ENCODE results near the gene C1orf116. TPM values are rescaled to one million over a fixed set of nuclear protein-coding genes. Genes with fewer than 3 reads are reported as not detected.

Gene C1orf116
- total and polyA plus RNA-seq, 5 experiments from 2014 or later, result 0.14 to 0.16 TPM; not detected in 3

DNA sequence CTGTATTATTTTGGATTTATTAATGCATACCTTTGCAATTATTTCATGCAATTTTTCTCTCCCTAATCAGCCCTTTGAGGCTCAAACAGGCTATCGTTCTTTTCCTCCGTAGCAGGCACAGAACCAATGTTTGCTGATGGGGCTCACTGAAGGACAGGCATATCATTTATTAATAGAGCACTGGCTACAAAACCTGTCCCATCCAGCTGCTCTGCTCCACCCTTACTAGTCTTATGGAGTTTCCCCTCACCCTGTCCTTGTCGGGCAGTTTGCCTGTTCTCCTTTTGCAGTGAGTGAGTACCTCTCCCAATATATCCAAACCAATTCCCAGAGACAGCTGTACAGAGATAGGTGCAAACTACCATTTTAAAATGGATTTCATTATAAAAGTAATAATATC is 45.7 kb downstream of the C1orf116 start:
- Mint-ChIP-seq H3K9me3 (no peaks in the 10 kb centered on the region), H3K4me3 (no peak overlapping the region), H3K27me3 (peaks cover 4 to 47% (median 19%) of the 10 kb centered on the region in 5 donors), H3K27ac (no peak overlapping the region), H3K4me1 (no peaks in the 10 kb centered on the region), H3K36me3 (no peaks in the 10 kb centered on the region)
- POLR2A ChIA-PET, result interaction anchor here (0.6 kb wide), 1 partner anchor 22 kb away, joined by 3 read pairs; no protein-coding TSS in a partner anchor
- DNase-seq (no peak), ATAC-seq (no peak)

- Mint-ChIP-seq H3K9me3 (no peaks in the 10 kb centered on the region), H3K4me1 (no peaks in the 10 kb centered on the region), H3K4me3 (no peak overlapping the region), H3K27ac (peak overlapping the region in 1 of 10 donors; percentile 35), H3K36me3 (no peaks in the 10 kb centered on the region), H3K27me3 (peaks cover 2 to 42% (median 18%) of the 10 kb centered on the region in 5 donors)
- ATAC-seq (no peak), DNase-seq (no peak)
- POLR2A ChIA-PET, result interaction anchor here (0.6 kb wide), 1 partner anchor 21 kb away, joined by 3 read pairs; no protein-coding TSS in a partner anchor
Measured at GRCh38 chr1:206986402-206986801, 46.2 kb downstream of the C1orf116 start.

GRCh38 chr1:206985162-206985749 is 47.3 kb downstream of the C1orf116 start:
- POLR2A ChIA-PET, result no interaction called here
- ATAC-seq, result no peak
- no peak overlapping the region for H3K4me3 Mint-ChIP-seq
- DNase-seq, result no peak
- H3K4me1 Mint-ChIP-seq, result no peaks in the 10 kb centered on the region
- H3K36me3 Mint-ChIP-seq, result no peaks in the 10 kb centered on the region
- peaks cover 2 to 38% (median 15%) of the 10 kb centered on the region in 5 donors for H3K27me3 Mint-ChIP-seq
- H3K27ac Mint-ChIP-seq, result no peak overlapping the region
- no peaks in the 10 kb centered on the region for H3K9me3 Mint-ChIP-seq

GRCh38 chr1:206982216-206982615 is 50.3 kb downstream of the C1orf116 start:
- DNase-seq (peak; percentile 23 to 81 (median 60)), ATAC-seq (peak; percentile 76 to 94)
- Mint-ChIP-seq H3K4me1 (no peaks in the 10 kb centered on the region), H3K36me3 (no peaks in the 10 kb centered on the region), H3K27ac (no peak overlapping the region), H3K27me3 (peaks cover 0 to 33% (median 13%) of the 10 kb centered on the region in 5 donors), H3K4me3 (no peak overlapping the region), H3K9me3 (no peaks in the 10 kb centered on the region)
- POLR2A ChIA-PET, result interaction anchor here (0.7 to 1.9 kb wide), 5 partner anchors 10 to 256 kb away, joined by 3 to 7 read pairs (median 4); partner anchors contain the start of gene PFKFB2

- no peak for ATAC-seq
- no peak for DNase-seq
- H3K27ac Mint-ChIP-seq, result peak overlapping the region in 1 of 10 donors; percentile 63
- peaks cover 0 to 12% (median 6%) of the 10 kb centered on the region in 5 donors for H3K27me3 Mint-ChIP-seq
- no peaks in the 10 kb centered on the region for H3K9me3 Mint-ChIP-seq
- no peak overlapping the region for H3K4me3 Mint-ChIP-seq
- no peaks in the 10 kb centered on the region for H3K36me3 Mint-ChIP-seq
- POLR2A ChIA-PET, result interaction anchor here (1.5 kb wide), 1 partner anchor 64 kb away, joined by 5 read pairs; no protein-coding TSS in a partner anchor
- no peaks in the 10 kb centered on the region for H3K4me1 Mint-ChIP-seq
Measured at GRCh38 chr1:206979379-206980043, 53.0 kb downstream of the C1orf116 start.

- no peak overlapping the region for H3K4me3 Mint-ChIP-seq
- H3K36me3 Mint-ChIP-seq, result no peaks in the 10 kb centered on the region
- no peaks in the 10 kb centered on the region for H3K4me1 Mint-ChIP-seq
- DNase-seq (no peak), ATAC-seq (no peak)
- no peaks in the 10 kb centered on the region for H3K9me3 Mint-ChIP-seq
- POLR2A ChIA-PET, result no interaction called here
- peaks cover 0 to 3% (median 2%) of the 10 kb centered on the region in 5 donors for H3K27me3 Mint-ChIP-seq
- no peak overlapping the region for H3K27ac Mint-ChIP-seq
Measured at GRCh38 chr1:206978259-206978658, 54.3 kb downstream of the C1orf116 start.

DNA sequence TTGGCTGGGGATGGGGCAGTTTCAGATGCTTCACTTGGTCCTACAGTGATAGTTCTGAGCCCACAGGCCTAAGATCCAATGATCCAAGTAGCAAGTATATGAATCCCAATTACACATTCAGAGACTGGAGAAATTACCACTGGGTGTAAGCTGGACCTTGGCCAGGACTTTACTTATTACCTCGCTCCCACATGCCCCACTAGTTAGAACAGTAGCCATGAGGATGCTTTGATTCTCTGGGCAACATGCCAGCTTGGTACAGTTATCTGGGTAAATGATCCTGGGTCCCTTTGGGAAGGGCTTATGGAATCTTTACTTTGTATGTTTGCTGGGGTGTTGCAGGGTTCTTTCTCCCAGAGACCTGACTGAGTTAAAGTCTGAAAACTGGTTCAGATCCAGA is 57.2 kb downstream of the C1orf116 start:
- H3K4me1 Mint-ChIP-seq, result no peaks in the 10 kb centered on the region
- POLR2A ChIA-PET, result interaction anchor here (0.5 kb wide), 1 partner anchor 61 kb away, joined by 3 read pairs; no protein-coding TSS in a partner anchor

DNA sequence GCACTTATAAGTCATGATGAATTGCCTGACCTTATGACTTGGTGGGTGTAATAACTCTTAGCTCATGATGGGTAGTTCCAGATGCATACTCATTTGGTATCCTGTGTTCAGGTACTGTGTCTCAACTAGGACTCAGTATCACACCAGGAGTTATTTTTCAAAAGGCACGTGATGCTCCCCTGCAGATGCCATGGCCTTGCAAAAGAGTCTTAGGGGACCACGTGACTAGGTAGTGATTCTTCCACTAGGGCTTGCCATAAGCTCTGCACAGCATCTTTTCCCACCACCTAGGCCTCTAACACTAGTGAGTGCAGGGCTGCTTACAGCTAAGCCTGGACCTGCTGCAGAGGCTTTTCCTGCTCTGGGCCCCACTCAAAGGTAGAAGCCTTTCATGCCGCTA is 58.4 kb downstream of the C1orf116 start:
- no peak for ATAC-seq
- Mint-ChIP-seq H3K4me1 (no peaks in the 10 kb centered on the region), H3K9me3 (no peaks in the 10 kb centered on the region), H3K27me3 (peaks cover 0 to 8% (median 3%) of the 10 kb centered on the region in 5 donors), H3K36me3 (no peaks in the 10 kb centered on the region), H3K27ac (no peak overlapping the region), H3K4me3 (no peak overlapping the region)
- no peak for DNase-seq
- POLR2A ChIA-PET, result interaction anchor here (1.0 kb wide), 1 partner anchor 53 kb away, joined by 3 read pairs; no protein-coding TSS in a partner anchor

More for the DNA sequence above, 57.2 kb downstream of the C1orf116 start:
- H3K4me3 Mint-ChIP-seq, result no peak overlapping the region
- H3K36me3 Mint-ChIP-seq, result no peaks in the 10 kb centered on the region
- H3K27me3 Mint-ChIP-seq, result peaks cover 0 to 8% (median 2%) of the 10 kb centered on the region in 5 donors
- DNase-seq (no peak), ATAC-seq (no peak)
- H3K9me3 Mint-ChIP-seq, result no peaks in the 10 kb centered on the region
- H3K27ac Mint-ChIP-seq, result no peak overlapping the region

DNA sequence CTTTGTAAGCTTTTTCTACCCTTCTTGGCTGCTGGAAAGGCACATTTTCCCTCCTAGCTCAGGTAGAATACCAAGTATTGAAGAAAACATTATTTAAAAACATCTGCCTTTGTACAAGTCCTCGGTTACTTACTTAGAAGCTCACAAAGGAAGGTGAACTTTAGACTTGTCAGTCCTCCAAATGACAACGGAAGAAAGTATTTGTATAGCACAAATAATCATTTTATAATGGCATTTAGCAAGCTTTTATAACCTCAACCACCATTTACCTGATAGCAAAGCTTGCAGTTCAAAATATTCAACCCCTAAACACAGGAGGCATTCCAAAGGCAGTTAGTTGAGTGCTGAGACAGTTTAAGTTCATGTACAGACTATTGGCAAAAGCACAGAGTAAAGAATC is 59.8 kb downstream of the C1orf116 start:
- Mint-ChIP-seq H3K9me3 (no peaks in the 10 kb centered on the region), H3K4me1 (peaks cover 3 to 9% (median 7%) of the 10 kb centered on the region in 4 donors), H3K4me3 (no peak overlapping the region), H3K27ac (no peak overlapping the region), H3K36me3 (no peaks in the 10 kb centered on the region), H3K27me3 (peaks cover 0 to 8% (median 4%) of the 10 kb centered on the region in 5 donors)
- POLR2A ChIA-PET, result interaction anchor here (1.4 kb wide), 1 partner anchor 9 kb away, joined by 5 read pairs; no protein-coding TSS in a partner anchor
- ATAC-seq, result no peak
- DNase-seq, result no peak

DNA sequence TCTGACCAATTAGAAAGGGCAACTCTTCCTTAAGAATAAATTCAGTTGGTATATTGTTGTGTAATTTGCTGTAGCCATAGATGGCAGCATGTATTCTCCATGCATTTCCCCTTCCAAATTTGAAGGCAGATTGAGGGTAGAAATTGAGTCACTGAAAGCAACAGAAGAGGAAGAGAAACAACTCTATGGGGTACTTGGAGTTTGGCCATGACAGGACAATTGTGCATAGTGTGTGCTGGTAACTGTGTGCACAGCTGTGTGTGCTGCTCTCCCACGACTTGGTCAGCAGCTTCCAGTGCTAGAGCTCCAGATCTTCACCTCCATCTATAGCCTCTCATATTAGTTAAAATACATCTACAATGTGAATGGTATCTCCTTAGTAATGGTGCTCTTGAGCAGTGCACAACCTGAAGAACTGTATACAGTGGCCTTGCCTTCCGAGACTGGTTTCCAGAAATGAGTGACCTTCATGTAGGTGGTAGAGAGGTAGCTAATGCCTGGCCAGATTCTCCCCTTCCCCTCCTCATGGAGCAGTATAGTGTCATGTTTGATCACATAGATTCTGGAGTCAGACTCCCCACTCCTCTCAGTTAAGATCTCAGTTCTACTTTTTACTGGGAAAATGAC is 61.4 kb downstream of the C1orf116 start:
- no peak for ATAC-seq
- H3K27me3 Mint-ChIP-seq, result peaks cover 0 to 8% (median 4%) of the 10 kb centered on the region in 5 donors
- H3K4me1 Mint-ChIP-seq, result peaks cover 9 to 21% (median 17%) of the 10 kb centered on the region in 4 donors
- no peaks in the 10 kb centered on the region for H3K36me3 Mint-ChIP-seq
- H3K27ac Mint-ChIP-seq, result no peak overlapping the region
- no peak for DNase-seq
- H3K9me3 Mint-ChIP-seq, result no peaks in the 10 kb centered on the region
- no peak overlapping the region for H3K4me3 Mint-ChIP-seq
- POLR2A ChIA-PET, result no interaction called here

- no peak for DNase-seq
- Mint-ChIP-seq H3K9me3 (no peaks in the 10 kb centered on the region), H3K27ac (peak within 1 kb of the TSS in 3 of 10 donors; percentile 3 to 66 (median 51)), H3K4me3 (no peak within 1 kb of the TSS), H3K4me1 (peaks cover 11 to 21% (median 17%) of the 10 kb centered on the region in 4 donors), H3K27me3 (peaks cover 0 to 8% (median 4%) of the 10 kb centered on the region in 5 donors), H3K36me3 (no peaks in the 10 kb centered on the region)
- no peak for ATAC-seq
- POLR2A ChIA-PET, result no interaction called here
Measured at GRCh38 chr1:206970446-206970845, 62.1 kb downstream of the C1orf116 start, which contains the start of gene FCAMR. Gene FCAMR, minus strand, starts transcription at chr1:206970460. Its CDS starts 335 bp downstream, at chr1:206970125.

DNA sequence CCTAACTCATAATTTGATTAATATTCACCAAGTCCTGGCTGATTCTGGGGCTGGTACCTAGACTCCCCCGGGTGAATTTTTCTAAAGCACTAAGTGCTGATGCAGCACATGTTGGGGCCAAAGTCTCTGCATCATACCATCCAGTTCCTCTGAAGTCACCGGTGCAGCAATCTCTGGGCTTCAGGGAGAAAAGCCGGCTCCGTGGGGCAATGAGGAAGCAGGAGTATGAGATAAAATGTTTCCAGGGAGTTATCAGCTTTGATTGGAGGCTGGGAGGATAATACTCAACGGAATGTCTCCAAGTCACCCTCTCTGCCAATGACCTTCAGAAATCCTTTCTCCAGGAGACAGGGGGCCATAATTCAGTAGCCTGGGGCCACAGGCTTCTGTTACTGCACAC is 63.5 kb downstream of the C1orf116 start:
- H3K27ac Mint-ChIP-seq, result peak overlapping the region in 1 of 10 donors; percentile 19
- H3K4me3 Mint-ChIP-seq, result no peak overlapping the region
- DNase-seq, result no peak
- no peaks in the 10 kb centered on the region for H3K9me3 Mint-ChIP-seq
- peaks cover 11 to 21% (median 17%) of the 10 kb centered on the region in 4 donors for H3K4me1 Mint-ChIP-seq
- peaks cover 0 to 8% (median 4%) of the 10 kb centered on the region in 5 donors for H3K27me3 Mint-ChIP-seq
- POLR2A ChIA-PET, result no interaction called here
- no peaks in the 10 kb centered on the region for H3K36me3 Mint-ChIP-seq
- no peak for ATAC-seq
